Upper lobe of right lung (tissue), 1 donor: ENCODE results near the gene MAN1A1. TPM values are rescaled to one million over a fixed set of nuclear protein-coding genes. Genes with fewer than 3 reads are reported as not detected.
"Not testable (repeated sequence)": the region's sequence is repeated elsewhere in the genome, so short reads cannot be mapped to it uniquely, and the experiment has no call there.

ENCODE experiments used
- ATAC-seq: fragments of 200-7000 bp; cut with Tn5 transposase; one replicate; pipeline ENCODE4 v1.9.1; 2020; ENCODE audit warnings: mild to moderate bottlenecking, moderate library complexity
- DNase-seq: peaks from one replicate; pipeline ENCODE4 v3.0.0-alpha.2; 2020
- H3K27ac ChIP-seq: fragments of 200-600 bp; one replicate; pipeline ENCODE4 v1.8.0; 2022
- H3K27me3 ChIP-seq: fragments of 200-600 bp; one replicate; pipeline ENCODE4 v1.8.0; 2022; ENCODE audit warnings: mild to moderate bottlenecking
- H3K36me3 ChIP-seq: fragments of 200-600 bp; one replicate; pipeline ENCODE4 v1.8.0; 2022
- H3K4me1 ChIP-seq: fragments of 200-600 bp; one replicate; pipeline ENCODE4 v1.8.0; 2022
- H3K4me3 ChIP-seq: fragments of 200-600 bp; one replicate; pipeline ENCODE4 v1.8.0; 2022; ENCODE audit warnings: mild to moderate bottlenecking
- H3K9me3 ChIP-seq: fragments of 200-600 bp; one replicate; pipeline ENCODE4 v1.8.0; 2022
- CTCF ChIP-seq: fragments of 200-600 bp; IDR thresholded peaks from one replicate; pipeline ENCODE4 v1.8.0; 2022; ENCODE audit warnings: antibody characterized with exemption
- intact Hi-C: fragments of 100-400 bp; cut with DNase I; formaldehyde crosslinking; loops from one replicate; pipeline ENCODE4 v1.11.0; 2022
- total RNA-seq: library from RNA; stranded (reverse); fragmentation: NEBNext Ultra II Directional; extraction: Animal tissue kit (Norgen Biotek cat#: 25700); gene quantifications from one replicate; pipeline ENCODE4 v1.2.1, GENCODE V29; 2021
- donor health status: DM: no; HTN: yes; CAD: no; lungs with severe emphysema.

Gene MAN1A1
- total RNA-seq, 1 donor from 2014 or later: 74.0 TPM

- no peaks in the 10 kb centered on the region for H3K4me1 ChIP-seq
- H3K27me3 ChIP-seq: no peaks in the 10 kb centered on the region
- intact Hi-C loops: no loop called here
- no peak for TF ChIP-seq CTCF
- no peaks in the 10 kb centered on the region for H3K36me3 ChIP-seq
- DNase-seq (no peak), ATAC-seq (no peak)
- no peak overlapping the region for H3K4me3 ChIP-seq
- H3K9me3 ChIP-seq: no peaks in the 10 kb centered on the region
- H3K27ac ChIP-seq: no peak overlapping the region
These were observed 30.2 kb upstream of the MAN1A1 start for GRCh38 chr6:119379809-119380208.

- H3K4me1 ChIP-seq, H3K36me3 ChIP-seq, H3K4me3 ChIP-seq, ATAC-seq, H3K27ac ChIP-seq, DNase-seq, H3K27me3 ChIP-seq, intact Hi-C loops, H3K9me3 ChIP-seq: not testable (repeated sequence)
These were observed 27.5 kb upstream of the MAN1A1 start for GRCh38 chr6:119377043-119377442.

GRCh38 chr6:119370080-119370479 lies 20.5 kb upstream of the MAN1A1 start:
- Histone ChIP-seq H3K27ac (no peak overlapping the region), H3K4me1 (no peaks in the 10 kb centered on the region), H3K36me3 (no peaks in the 10 kb centered on the region), H3K9me3 (no peaks in the 10 kb centered on the region), H3K4me3 (no peak overlapping the region), H3K27me3 (no peaks in the 10 kb centered on the region)
- intact Hi-C loops: no loop called here
- no peak for TF ChIP-seq CTCF
- ATAC-seq (no peak), DNase-seq (no peak)

- Histone ChIP-seq H3K27me3 (no peaks in the 10 kb centered on the region), H3K36me3 (no peaks in the 10 kb centered on the region), H3K9me3 (no peaks in the 10 kb centered on the region), H3K27ac (no peak overlapping the region), H3K4me1 (no peaks in the 10 kb centered on the region), H3K4me3 (no peak overlapping the region)
- TF ChIP-seq CTCF: no peak
- ATAC-seq (no peak), DNase-seq (no peak)
- intact Hi-C loops: no loop called here
These were observed 19.4 kb upstream of the MAN1A1 start for GRCh38 chr6:119368921-119369320.

GRCh38 chr6:119361209-119361608 lies 11.6 kb upstream of the MAN1A1 start:
- DNase-seq (no peak), ATAC-seq (no peak)
- Histone ChIP-seq H3K4me3 (no peak overlapping the region), H3K9me3 (no peaks in the 10 kb centered on the region), H3K27me3 (no peaks in the 10 kb centered on the region), H3K4me1 (no peaks in the 10 kb centered on the region), H3K36me3 (no peaks in the 10 kb centered on the region), H3K27ac (no peak overlapping the region)
- TF ChIP-seq CTCF: no peak
- intact Hi-C loops: no loop called here

- TF ChIP-seq CTCF: no peak
- H3K9me3 ChIP-seq: no peaks in the 10 kb centered on the region
- ATAC-seq (no peak), DNase-seq (no peak)
- no peaks in the 10 kb centered on the region for H3K36me3 ChIP-seq
- intact Hi-C loops: no loop called here
- H3K4me3 ChIP-seq: no peak overlapping the region
- H3K4me1 ChIP-seq: peaks cover 5% of the 10 kb centered on the region
- H3K27me3 ChIP-seq: no peaks in the 10 kb centered on the region
- no peak overlapping the region for H3K27ac ChIP-seq
These were observed 10.8 kb upstream of the MAN1A1 start for GRCh38 chr6:119360262-119360915.
